ENCODE results near the gene ADTRP.

Gene ADTRP

GRCh38 chr6:11758878-11759277 is 19.7 kb downstream of the ADTRP start:
- DNase-seq (ENCODE audit: low read depth) = no peak

GRCh38 chr6:11756726-11757125 is 21.9 kb downstream of the ADTRP start:
- H3K4me3 ChIP-seq (ENCODE audit: low read length) = no peak overlapping the region
- DNase-seq (ENCODE audit: low read depth) = no peak
- TF ChIP-seq, protein P1, sequence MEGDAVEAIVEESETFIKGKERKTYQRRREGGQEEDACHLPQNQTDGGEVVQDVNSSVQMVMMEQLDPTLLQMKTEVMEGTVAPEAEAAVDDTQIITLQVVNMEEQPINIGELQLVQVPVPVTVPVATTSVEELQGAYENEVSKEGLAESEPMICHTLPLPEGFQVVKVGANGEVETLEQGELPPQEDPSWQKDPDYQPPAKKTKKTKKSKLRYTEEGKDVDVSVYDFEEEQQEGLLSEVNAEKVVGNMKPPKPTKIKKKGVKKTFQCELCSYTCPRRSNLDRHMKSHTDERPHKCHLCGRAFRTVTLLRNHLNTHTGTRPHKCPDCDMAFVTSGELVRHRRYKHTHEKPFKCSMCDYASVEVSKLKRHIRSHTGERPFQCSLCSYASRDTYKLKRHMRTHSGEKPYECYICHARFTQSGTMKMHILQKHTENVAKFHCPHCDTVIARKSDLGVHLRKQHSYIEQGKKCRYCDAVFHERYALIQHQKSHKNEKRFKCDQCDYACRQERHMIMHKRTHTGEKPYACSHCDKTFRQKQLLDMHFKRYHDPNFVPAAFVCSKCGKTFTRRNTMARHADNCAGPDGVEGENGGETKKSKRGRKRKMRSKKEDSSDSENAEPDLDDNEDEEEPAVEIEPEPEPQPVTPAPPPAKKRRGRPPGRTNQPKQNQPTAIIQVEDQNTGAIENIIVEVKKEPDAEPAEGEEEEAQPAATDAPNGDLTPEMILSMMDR (conservative IDR thresholded peaks at IDR 0.05; ENCODE audit: low read depth, low read length) = no peak

More at GRCh38 chr6:11758878-11759277, 19.7 kb downstream of the ADTRP start:
- H3K4me3 ChIP-seq (ENCODE audit: low read length) = no peak overlapping the region
- TF ChIP-seq, protein P1 (conservative IDR thresholded peaks at IDR 0.05; ENCODE audit: low read depth, low read length) = no peak

GRCh38 chr6:11756292-11756691 is 22.3 kb downstream of the ADTRP start:
- no peak for DNase-seq (ENCODE audit: low read depth)
- TF ChIP-seq, protein P1 (conservative IDR thresholded peaks at IDR 0.05; ENCODE audit: low read depth, low read length) = no peak
- H3K4me3 ChIP-seq (ENCODE audit: low read length) = no peak overlapping the region

GRCh38 chr6:11755725-11756124 is 22.9 kb downstream of the ADTRP start:
- DNase-seq (ENCODE audit: low read depth) = no peak
- TF ChIP-seq, protein P1 (conservative IDR thresholded peaks at IDR 0.05; ENCODE audit: low read depth, low read length) = no peak
- H3K4me3 ChIP-seq (ENCODE audit: low read length) = no peak overlapping the region

DNA sequence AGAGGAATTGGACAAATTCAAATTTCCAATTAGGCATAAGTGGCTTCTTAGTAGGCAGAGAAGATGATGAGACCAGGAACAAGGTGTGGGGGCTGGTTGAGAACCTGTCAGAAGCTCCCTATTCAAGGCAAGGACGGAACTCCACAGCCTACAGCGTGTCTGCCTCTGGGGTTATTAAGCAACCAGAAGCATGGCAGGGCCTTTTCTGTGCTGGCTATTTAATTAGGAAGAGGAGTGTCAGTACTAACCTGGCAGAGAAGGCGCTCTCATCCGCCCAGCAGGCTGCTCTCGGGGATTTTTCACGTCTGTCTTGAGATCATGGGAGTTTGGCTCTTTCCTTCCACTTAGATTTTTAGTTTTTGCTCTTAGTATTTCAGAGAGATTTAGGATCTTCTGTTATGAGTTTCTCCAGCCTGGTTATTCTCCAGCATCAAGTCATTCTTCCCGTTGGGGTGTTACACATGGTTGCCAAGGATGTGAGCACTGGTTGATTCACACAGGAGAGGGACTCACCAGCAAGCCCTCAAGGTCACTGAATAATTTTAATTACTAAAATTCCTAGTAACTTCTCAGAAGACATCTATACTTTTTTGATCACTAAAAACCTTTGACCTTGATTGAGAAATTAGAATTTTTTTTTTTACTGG is 23.9 kb downstream of the ADTRP start:
- no peak overlapping the region for H3K4me3 ChIP-seq (ENCODE audit: low read length)
- no peak for DNase-seq (ENCODE audit: low read depth)
- TF ChIP-seq, protein P1 (conservative IDR thresholded peaks at IDR 0.05; ENCODE audit: low read depth, low read length) = no peak

- no peak overlapping the region for H3K4me3 ChIP-seq (ENCODE audit: low read length)
- DNase-seq (ENCODE audit: low read depth) = no peak
- TF ChIP-seq, protein P1 (conservative IDR thresholded peaks at IDR 0.05; ENCODE audit: low read depth, low read length) = no peak
Measured at GRCh38 chr6:11753798-11754197, 24.8 kb downstream of the ADTRP start.

DNA sequence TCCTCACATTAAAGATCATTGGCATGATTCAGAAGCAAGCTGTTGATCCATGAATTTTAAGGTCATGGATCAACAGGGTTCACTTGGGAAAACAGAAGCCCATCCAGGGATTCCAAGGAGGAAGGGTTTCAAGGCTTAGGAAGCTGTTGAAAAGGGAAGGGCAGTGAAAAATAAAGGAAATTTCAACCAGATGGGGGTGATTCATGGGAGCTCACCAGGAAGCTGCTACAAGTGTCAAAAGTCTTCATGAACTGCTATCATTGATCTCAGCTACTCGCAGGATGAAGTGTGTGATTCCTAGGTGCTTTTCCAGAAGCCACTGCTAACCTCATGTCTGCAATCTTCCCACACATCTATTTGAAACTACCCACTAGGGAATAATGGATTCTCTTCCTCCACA is 26.2 kb downstream of the ADTRP start:
- DNase-seq (ENCODE audit: low read depth) = no peak
- H3K4me3 ChIP-seq (ENCODE audit: low read length) = no peak overlapping the region
- TF ChIP-seq, protein P1 (conservative IDR thresholded peaks at IDR 0.05; ENCODE audit: low read depth, low read length) = no peak

All from retinal pigment epithelial cell (primary cell).